AG04450 (cell line): Measurements from ENCODE around the gene TPCN2. TPM values are rescaled to one million over a fixed set of nuclear protein-coding genes. Genes with fewer than 3 reads are reported as not detected.

Source experiments
- CTCF ChIA-PET: fragments of 300-600, 350-600 bp; formaldehyde crosslinking; extraction: SDS; loops from one replicate; lab custom pipeline; 2022; ENCODE audit warnings: antibody characterized with exemption, inconsistent platforms; lab: Charles Lee
- POLR2A ChIA-PET: fragments of 350-600 bp; formaldehyde crosslinking; extraction: SDS; loops from one replicate; lab custom pipeline; 2021; ENCODE audit warnings: antibody characterized with exemption, inconsistent platforms; lab: Yijun Ruan, JAX
- DNase-seq: peaks from one replicate; pipeline ENCODE4 v3.0.0-alpha.2; 2011; ENCODE audit warnings: low read depth, low spot score
- H3K27ac ChIP-seq: one replicate; pipeline ENCODE4 v1.5.1; 2012; ENCODE audit warnings: low read depth, low read length, control low read depth
- H3K27me3 ChIP-seq: one replicate; pipeline ENCODE4 v1.6.0; 2012; ENCODE audit warnings: low read length; ENCODE audit not compliant: control insufficient read depth, insufficient read depth
- H3K4me3 ChIP-seq: 2 replicates; pipeline ENCODE4 v1.5.1; 2011; ENCODE audit warnings: mild to moderate bottlenecking, low read depth, low read length, control low read depth
- H3K9me3 ChIP-seq: 2 replicates; pipeline ENCODE4 v1.5.1; 2012; ENCODE audit warnings: low read length; ENCODE audit not compliant: control insufficient read depth, insufficient read depth
- polyA plus RNA-seq: library from polyadenylated mRNA; depleted of rRNA; stranded (reverse); fragments of >200 nt; gene quantifications from 2 replicates; pipeline ENCODE4 v1.2.3, GENCODE V29; 2011
- TF ChIP-seq, protein P1 (sequence below): IDR thresholded peaks from 2 replicates; pipeline ENCODE4 v1.5.1; 2011; ENCODE audit warnings: low read depth, low read length, control low read depth, inconsistent platforms

TPCN2 gene
- polyA plus RNA-seq, 1 experiment = 6.4 TPM

DNA sequence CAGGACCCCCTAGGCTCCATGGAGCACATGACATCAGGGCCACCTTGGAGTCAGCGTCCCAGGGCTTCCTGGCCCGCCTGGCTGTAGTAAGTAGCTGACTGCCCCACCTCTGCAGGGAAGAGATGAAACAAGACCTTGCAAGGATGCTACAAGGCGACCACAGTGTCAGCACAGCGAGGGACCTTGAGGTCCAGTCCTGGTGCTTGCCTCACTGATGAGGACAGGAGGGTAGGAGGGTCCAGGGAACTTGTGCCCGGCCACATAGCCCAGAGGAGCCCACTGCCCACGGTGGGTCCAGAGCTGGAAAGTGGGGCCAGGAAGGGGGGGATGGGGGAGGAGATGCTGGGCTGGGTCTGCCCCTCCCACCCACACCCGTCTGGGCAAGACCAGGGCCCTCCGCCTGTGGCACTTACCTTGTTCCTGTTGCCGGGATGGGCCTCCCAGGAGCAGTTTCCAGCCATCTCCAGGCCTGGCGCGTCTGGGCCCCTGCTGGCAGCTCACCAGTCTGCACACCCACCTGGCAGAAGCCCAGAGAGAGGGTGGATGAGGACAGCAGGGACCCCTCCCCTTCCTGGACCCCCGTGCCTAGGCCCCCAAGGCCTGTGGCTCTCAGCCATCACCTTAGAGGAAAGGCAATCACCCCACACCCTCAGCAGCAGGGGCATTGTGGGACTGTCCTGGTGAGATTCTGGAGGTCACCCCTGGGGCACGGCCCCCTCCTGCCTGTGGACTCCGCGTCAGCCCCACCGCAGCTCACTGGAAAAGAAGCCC lies 39.1 kb upstream of the TPCN2 start:
- H3K27ac ChIP-seq = peak overlapping the region; percentile 98
- CTCF ChIA-PET = interaction anchor here (2.2 kb wide), 1 partner anchor 35 kb away, joined by 12 read pairs; no protein-coding TSS in a partner anchor
- TF ChIP-seq, protein P1, sequence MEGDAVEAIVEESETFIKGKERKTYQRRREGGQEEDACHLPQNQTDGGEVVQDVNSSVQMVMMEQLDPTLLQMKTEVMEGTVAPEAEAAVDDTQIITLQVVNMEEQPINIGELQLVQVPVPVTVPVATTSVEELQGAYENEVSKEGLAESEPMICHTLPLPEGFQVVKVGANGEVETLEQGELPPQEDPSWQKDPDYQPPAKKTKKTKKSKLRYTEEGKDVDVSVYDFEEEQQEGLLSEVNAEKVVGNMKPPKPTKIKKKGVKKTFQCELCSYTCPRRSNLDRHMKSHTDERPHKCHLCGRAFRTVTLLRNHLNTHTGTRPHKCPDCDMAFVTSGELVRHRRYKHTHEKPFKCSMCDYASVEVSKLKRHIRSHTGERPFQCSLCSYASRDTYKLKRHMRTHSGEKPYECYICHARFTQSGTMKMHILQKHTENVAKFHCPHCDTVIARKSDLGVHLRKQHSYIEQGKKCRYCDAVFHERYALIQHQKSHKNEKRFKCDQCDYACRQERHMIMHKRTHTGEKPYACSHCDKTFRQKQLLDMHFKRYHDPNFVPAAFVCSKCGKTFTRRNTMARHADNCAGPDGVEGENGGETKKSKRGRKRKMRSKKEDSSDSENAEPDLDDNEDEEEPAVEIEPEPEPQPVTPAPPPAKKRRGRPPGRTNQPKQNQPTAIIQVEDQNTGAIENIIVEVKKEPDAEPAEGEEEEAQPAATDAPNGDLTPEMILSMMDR = no peak
- peak overlapping the region; percentile 63 for H3K4me3 ChIP-seq
- DNase-seq = no peak
- POLR2A ChIA-PET = interaction anchor here (1.5 kb wide), 1 partner anchor 66 kb away, joined by 5 read pairs; no protein-coding TSS in a partner anchor
- no peaks in the 10 kb centered on the region for H3K27me3 ChIP-seq
- no peaks in the 10 kb centered on the region; the same call in 1 of the 2 replicates for H3K9me3 ChIP-seq

DNA sequence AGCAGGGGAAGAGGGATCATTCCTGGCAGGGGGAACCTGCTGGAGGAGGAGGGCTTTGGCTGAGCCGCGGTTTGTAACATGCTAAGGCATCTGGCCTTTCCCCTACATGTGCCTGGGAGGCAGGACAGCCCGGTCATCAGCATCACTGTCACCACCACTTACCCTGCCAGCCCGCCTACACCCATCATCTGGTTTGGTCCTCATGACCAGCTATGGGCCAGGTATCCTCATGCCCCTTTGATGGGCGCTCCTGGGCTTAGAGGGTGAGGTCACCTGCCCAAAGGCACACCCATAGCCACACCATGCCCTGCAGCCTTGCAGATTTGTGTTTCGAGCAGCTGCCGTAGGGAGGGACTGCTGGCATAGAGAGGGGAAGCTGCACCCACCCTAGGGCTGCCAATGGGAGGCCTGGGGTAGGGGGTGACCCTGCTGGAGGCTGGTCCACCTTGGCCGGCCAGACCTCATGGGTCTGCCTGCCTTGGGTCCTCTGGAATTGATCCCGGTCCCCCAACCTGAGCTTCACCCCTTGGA lies 38.3 kb upstream of the TPCN2 start:
- DNase-seq = no peak
- TF ChIP-seq, protein P1 = no peak
- ChIA-PET POLR2A (interaction anchor here (0.5 to 3.9 kb wide), 6 partner anchors 9 to 997 kb away, joined by 3 to 27 read pairs (median 4); partner anchors contain the start of genes LTO1 and TPCN2), CTCF (interaction anchor here (0.6 to 2.2 kb wide), 6 partner anchors 16 to 634 kb away, joined by 3 to 12 read pairs (median 3); partner anchors contain the start of gene TPCN2)
- Histone ChIP-seq H3K9me3 (no peaks in the 10 kb centered on the region; the same call in 1 of the 2 replicates), H3K27me3 (no peaks in the 10 kb centered on the region), H3K4me3 (peak overlapping the region; percentile 63), H3K27ac (peak overlapping the region; percentile 77)

DNA sequence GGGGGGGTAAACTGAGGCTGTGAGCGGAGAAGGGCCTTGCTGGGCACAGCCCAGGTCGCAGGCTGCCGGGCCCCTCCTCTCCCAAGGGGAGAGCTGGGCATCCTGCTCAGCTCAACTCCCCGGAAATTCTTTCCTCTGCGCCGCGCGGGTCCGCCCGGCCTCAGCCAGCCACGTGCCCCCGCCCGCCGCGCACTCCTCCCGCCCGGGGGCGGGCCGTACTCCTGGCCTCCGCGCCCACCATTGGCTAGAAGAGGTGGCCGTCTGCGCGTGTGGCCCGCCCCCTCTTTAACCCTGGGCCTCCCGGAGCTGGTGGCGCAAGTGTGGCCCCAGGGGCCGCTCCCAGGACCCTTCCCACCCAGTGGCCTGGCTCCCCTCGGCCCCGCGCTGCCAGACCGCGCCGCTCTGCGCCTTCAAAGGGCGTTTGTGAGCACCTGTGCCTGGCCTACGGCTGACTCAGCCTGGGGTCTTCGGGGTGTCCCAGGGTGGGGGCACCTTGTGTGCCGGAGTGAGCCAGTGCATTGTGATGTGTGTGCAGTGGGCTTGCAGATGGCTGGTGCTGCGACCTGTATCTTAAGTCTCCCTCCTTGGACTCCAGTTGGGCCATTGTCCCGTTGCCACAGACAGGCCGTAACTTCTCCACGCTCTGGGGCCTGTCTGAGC lies 37.6 kb upstream of the TPCN2 start:
- peak overlapping the region; percentile 76 for H3K4me3 ChIP-seq
- CTCF ChIA-PET = interaction anchor here (0.5 to 2.2 kb wide), 7 partner anchors 17 to 633 kb away, joined by 3 to 12 read pairs (median 3); partner anchors contain the start of gene TPCN2

DNA sequence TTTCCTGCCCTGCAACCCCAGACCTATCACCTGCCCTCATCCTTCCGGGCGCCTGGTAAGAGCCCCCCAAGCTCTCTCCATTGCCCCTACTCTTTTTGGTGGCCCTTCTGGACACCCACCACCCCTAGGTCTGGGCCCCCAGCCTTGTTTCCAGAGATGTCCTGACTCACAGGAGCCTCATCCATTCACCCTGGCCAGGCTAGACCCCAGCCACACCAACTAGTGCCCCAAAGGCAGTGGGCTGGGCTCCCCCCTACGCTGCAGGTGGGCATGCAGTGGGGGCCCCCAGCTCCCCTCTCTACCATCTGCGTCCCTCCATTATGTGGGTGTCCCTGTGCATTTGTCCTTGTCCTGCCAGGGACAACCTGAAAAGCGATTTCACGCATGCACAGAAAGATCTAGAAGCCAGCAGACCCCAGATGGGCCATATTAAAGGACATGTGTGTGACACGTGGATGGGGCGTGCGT lies 37.1 kb upstream of the TPCN2 start:
- POLR2A ChIA-PET = interaction anchor here (1.0 to 3.9 kb wide), 7 partner anchors 10 to 633 kb away, joined by 3 to 27 read pairs (median 4); partner anchors contain the start of gene TPCN2
- Histone ChIP-seq H3K4me3 (peak overlapping the region; percentile 76), H3K27ac (peak overlapping the region; percentile 95), H3K9me3 (no peaks in the 10 kb centered on the region; the same call in 1 of the 2 replicates), H3K27me3 (no peaks in the 10 kb centered on the region)
- CTCF ChIA-PET = interaction anchor here (0.5 to 2.2 kb wide), 5 partner anchors 18 to 633 kb away, joined by 3 to 19 read pairs (median 3); no protein-coding TSS in a partner anchor
- TF ChIP-seq, protein P1 = no peak
- no peak for DNase-seq

More for the DNA sequence above, 37.6 kb upstream of the TPCN2 start:
- Histone ChIP-seq H3K27ac (peak overlapping the region; percentile 77), H3K27me3 (no peaks in the 10 kb centered on the region), H3K9me3 (no peaks in the 10 kb centered on the region; the same call in 1 of the 2 replicates)
- no peak for DNase-seq
- TF ChIP-seq, protein P1 = no peak
- POLR2A ChIA-PET = interaction anchor here (0.5 to 3.9 kb wide), 9 partner anchors 10 to 998 kb away, joined by 3 to 27 read pairs (median 4); partner anchors contain the start of genes LTO1 and TPCN2
